NB4 (cell line): ENCODE measurements around the gene BBOF1.

ENCODE experiments used
- CTCF ChIP-seq: IDR thresholded peaks from one replicate; pipeline ENCODE4 v1.5.1; 2012; ENCODE audit warnings: low read depth, low read length
- MAX ChIP-seq: IDR thresholded peaks from 2 replicates; pipeline ENCODE4 v1.6.1; 2011; ENCODE audit warnings: low read depth, low read length
- MYC ChIP-seq: IDR thresholded peaks from 2 replicates; pipeline ENCODE4 v1.6.1; 2011; ENCODE audit warnings: low read depth, low read length
- POLR2A ChIP-seq: IDR thresholded peaks from 2 replicates; pipeline ENCODE4 v1.6.1; 2011; ENCODE audit warnings: mild to moderate bottlenecking; ENCODE audit not compliant: insufficient read length; ENCODE audit errors: extremely low read depth

GRCh38 chr14:74045522-74045921 lies 26.4 kb downstream of the BBOF1 start:
- TF ChIP-seq CTCF, result no peak
- no peak for TF ChIP-seq POLR2A
- TF ChIP-seq MYC, result no peak
- TF ChIP-seq MAX, result no peak
